Breast epithelium (tissue), 3 donors: Measurements from ENCODE around the gene VPS26A.

Experiments used
- POLR2AphosphoS5 ChIP-seq, 3 donors: sonication (generic); formaldehyde crosslinking; IDR thresholded peaks; one replicate each; pipeline ENCODE4 v1.6.1; 2017; ENCODE audit warnings: antibody characterized with exemption in 3 of 3
- TF ChIP-seq, protein P1 (sequence below), 3 donors: fragments of 450-650 bp; IDR thresholded peaks; one replicate each; pipeline ENCODE4 v1.5.1; 2016 to 2017; ENCODE audit warnings: antibody characterized with exemption in 3 of 3, mild to moderate bottlenecking in 3 of 3, moderate library complexity in 3 of 3

DNA sequence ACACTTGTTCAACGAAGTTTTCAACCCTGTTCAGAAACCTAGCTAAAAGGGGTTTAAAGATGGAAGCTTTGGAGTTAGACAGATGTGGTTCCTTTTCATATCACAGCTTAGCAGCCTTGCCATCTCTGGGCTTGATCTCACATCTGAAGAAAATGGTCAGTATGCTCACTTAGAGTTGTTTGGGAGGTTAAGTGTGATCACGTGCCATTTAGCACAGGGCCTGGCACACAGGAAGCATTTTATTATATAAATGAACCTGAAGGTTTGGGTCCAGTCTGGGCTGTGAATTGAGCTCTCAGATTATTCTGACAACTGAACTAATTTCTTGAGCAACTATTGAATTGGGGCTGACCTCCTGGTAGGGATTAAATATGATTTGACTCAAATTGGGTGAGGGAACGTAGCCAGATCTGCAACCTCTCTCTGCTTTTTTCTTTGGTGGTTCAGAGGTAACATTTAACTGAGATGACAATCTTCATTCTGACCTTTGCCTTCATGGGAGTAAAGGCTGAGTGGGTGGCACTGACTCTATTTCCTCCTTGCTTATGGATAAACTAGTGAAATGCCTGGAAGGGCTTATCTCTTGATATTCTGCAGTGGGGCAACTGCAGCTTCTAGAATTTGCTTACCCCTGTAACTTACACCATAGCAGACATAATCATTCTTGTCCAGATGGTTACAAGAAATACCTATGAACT lies 86.0 kb downstream of the VPS26A start:
- TF ChIP-seq, protein P1, sequence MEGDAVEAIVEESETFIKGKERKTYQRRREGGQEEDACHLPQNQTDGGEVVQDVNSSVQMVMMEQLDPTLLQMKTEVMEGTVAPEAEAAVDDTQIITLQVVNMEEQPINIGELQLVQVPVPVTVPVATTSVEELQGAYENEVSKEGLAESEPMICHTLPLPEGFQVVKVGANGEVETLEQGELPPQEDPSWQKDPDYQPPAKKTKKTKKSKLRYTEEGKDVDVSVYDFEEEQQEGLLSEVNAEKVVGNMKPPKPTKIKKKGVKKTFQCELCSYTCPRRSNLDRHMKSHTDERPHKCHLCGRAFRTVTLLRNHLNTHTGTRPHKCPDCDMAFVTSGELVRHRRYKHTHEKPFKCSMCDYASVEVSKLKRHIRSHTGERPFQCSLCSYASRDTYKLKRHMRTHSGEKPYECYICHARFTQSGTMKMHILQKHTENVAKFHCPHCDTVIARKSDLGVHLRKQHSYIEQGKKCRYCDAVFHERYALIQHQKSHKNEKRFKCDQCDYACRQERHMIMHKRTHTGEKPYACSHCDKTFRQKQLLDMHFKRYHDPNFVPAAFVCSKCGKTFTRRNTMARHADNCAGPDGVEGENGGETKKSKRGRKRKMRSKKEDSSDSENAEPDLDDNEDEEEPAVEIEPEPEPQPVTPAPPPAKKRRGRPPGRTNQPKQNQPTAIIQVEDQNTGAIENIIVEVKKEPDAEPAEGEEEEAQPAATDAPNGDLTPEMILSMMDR (IDR thresholded peaks at IDR 0.05): no peak
- no peak for TF ChIP-seq POLR2AphosphoS5 (IDR thresholded peaks at IDR 0.05)
